GM21737 (cell line): Measurements from ENCODE around the gene UBA52.
"Not testable (repeated sequence)": the region's sequence is repeated elsewhere in the genome, so short reads cannot be mapped to it uniquely, and the experiment has no call there.

Source experiments
- ATAC-seq: cut with Tn5 transposase; IDR thresholded peaks from one replicate; pipeline ENCODE4 v1.9.1; 2021; ENCODE audit warnings: mild to moderate bottlenecking, moderate library complexity; ENCODE audit not compliant: unreplicated experiment

The UBA52 gene

GRCh38 chr19:18591735-18592385 lies 20.2 kb downstream of the UBA52 start:
- no peak for ATAC-seq

GRCh38 chr19:18592732-18593131 lies 21.1 kb downstream of the UBA52 start:
- not testable (repeated sequence) for ATAC-seq

- no peak for ATAC-seq
These were observed 21.9 kb downstream of the UBA52 start for GRCh38 chr19:18593367-18594095.

GRCh38 chr19:18594096-18594823 lies 22.6 kb downstream of the UBA52 start:
- ATAC-seq = no peak

- no peak for ATAC-seq
These were observed 23.2 kb downstream of the UBA52 start for GRCh38 chr19:18594824-18595373.

- ATAC-seq = no peak
These were observed 23.8 kb downstream of the UBA52 start for GRCh38 chr19:18595475-18595874.

GRCh38 chr19:18596752-18597157 lies 25.1 kb downstream of the UBA52 start:
- no peak for ATAC-seq

GRCh38 chr19:18597809-18598660 lies 26.4 kb downstream of the UBA52 start:
- ATAC-seq = no peak

GRCh38 chr19:18599485-18599884 lies 27.8 kb downstream of the UBA52 start:
- ATAC-seq = no peak

- not testable (repeated sequence) for ATAC-seq
These were observed 29.2 kb downstream of the UBA52 start for GRCh38 chr19:18600692-18601397.

GRCh38 chr19:18601875-18602274 lies 30.2 kb downstream of the UBA52 start:
- ATAC-seq = no peak

GRCh38 chr19:18603255-18603957 lies 31.7 kb downstream of the UBA52 start:
- no peak for ATAC-seq

- ATAC-seq = no peak
These were observed 32.5 kb downstream of the UBA52 start for GRCh38 chr19:18603958-18604819.

GRCh38 chr19:18604820-18605159 lies 33.1 kb downstream of the UBA52 start:
- no peak for ATAC-seq

- no peak for ATAC-seq
These were observed 33.5 kb downstream of the UBA52 start for GRCh38 chr19:18605196-18605545.

GRCh38 chr19:18605546-18606280 lies 34.1 kb downstream of the UBA52 start:
- no peak for ATAC-seq

GRCh38 chr19:18606281-18607225 lies 34.9 kb downstream of the UBA52 start, which contains the start of gene CRLF1:
TSS of gene CRLF1 (minus strand) at chr19:18606799. CDS start at chr19:18606656, 143 bp downstream.
- ATAC-seq = no peak
